Bronchial epithelial cell (primary cell): ENCODE results near the gene CHAD. TPM values are rescaled to one million over a fixed set of nuclear protein-coding genes. Genes with fewer than 3 reads are reported as not detected.
A peak's percentile ranks its signal among the peaks of the same experiment; 100 is the strongest.

Experiments
- DNase-seq: peaks from one replicate; pipeline ENCODE4 v3.0.0-alpha.2; 2010; ENCODE audit warnings: low read depth
- FAIRE-seq: peaks from 2 replicates; lab custom pipeline; 2011; peaks lifted over from hg19 to GRCh38; lab: Jason Lieb, UNC
- H3K27me3 ChIP-seq: 2 replicates; pipeline ENCODE4 v1.5.1; 2011; ENCODE audit warnings: low read length; ENCODE audit not compliant: control insufficient read depth, insufficient read depth
- H3K36me3 ChIP-seq: 2 replicates; pipeline ENCODE4 v1.5.1; 2011; ENCODE audit warnings: low read length; ENCODE audit not compliant: control insufficient read depth, insufficient read depth
- H3K4me3 ChIP-seq: 2 replicates; pipeline ENCODE4 v1.5.1; 2011; ENCODE audit warnings: mild to moderate bottlenecking, low read depth, low read length, control low read depth
- CTCF ChIP-seq: IDR thresholded peaks from 2 replicates; pipeline ENCODE4 v1.5.1; 2011; ENCODE audit warnings: mild to moderate bottlenecking, moderate library complexity, low read length, control low read depth, inconsistent platforms; ENCODE audit not compliant: insufficient read depth, severe bottlenecking
- total RNA-seq: library from RNA; depleted of rRNA; stranded (reverse); fragments of >200 nt; gene quantifications from 2 replicates; pipeline ENCODE4 v1.2.1, GENCODE V29; 2014

The CHAD gene
- total RNA-seq, 1 donor from 2014 or later, result not detected

- H3K27me3 ChIP-seq, result no peaks in the 10 kb centered on the region
- TF ChIP-seq CTCF, result no peak
- H3K4me3 ChIP-seq, result no peak overlapping the region
- peaks cover 8% of the 10 kb centered on the region for H3K36me3 ChIP-seq
- DNase-seq (peak; percentile 81), FAIRE-seq (peak; percentile 28)
Observed at GRCh38 chr17:50458701-50459676, 9.7 kb downstream of the CHAD start.

- TF ChIP-seq CTCF, result no peak
- Histone ChIP-seq H3K4me3 (no peak overlapping the region), H3K36me3 (peaks cover 6% of the 10 kb centered on the region), H3K27me3 (no peaks in the 10 kb centered on the region)
- no peak for FAIRE-seq
- DNase-seq, result peak; percentile 64
Observed at GRCh38 chr17:50458270-50458669, 10.4 kb downstream of the CHAD start.

- TF ChIP-seq CTCF, result no peak
- peaks cover 4% of the 10 kb centered on the region for H3K36me3 ChIP-seq
- DNase-seq (no peak), FAIRE-seq (no peak)
- H3K4me3 ChIP-seq, result no peak overlapping the region
- no peaks in the 10 kb centered on the region for H3K27me3 ChIP-seq
Observed at GRCh38 chr17:50457621-50458020, 11.1 kb downstream of the CHAD start.

DNA sequence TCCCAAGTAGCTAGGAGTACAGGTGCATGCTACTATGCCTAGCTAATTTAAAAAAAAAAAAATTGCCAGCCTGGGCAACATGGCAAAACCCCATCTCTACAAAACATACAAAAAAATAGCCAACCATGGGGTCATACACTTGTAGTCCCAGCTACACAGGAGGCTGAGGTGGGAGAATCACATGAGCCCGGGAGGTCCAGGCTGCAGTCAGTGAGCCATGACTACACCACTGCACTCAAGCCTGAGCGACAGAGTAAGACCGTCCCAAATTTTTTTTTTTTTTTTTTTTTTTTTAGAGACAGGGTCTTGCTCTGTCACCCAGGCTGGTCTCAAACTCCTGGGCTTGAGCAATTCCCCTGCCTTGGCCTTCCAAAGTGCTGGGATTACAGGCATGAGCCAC, 14.8 kb downstream of the CHAD start:
- no peak for TF ChIP-seq CTCF
- H3K27me3 ChIP-seq, result no peaks in the 10 kb centered on the region
- DNase-seq (no peak), FAIRE-seq (no peak)
- H3K4me3 ChIP-seq, result no peak overlapping the region
- H3K36me3 ChIP-seq, result no peaks in the 10 kb centered on the region

DNA sequence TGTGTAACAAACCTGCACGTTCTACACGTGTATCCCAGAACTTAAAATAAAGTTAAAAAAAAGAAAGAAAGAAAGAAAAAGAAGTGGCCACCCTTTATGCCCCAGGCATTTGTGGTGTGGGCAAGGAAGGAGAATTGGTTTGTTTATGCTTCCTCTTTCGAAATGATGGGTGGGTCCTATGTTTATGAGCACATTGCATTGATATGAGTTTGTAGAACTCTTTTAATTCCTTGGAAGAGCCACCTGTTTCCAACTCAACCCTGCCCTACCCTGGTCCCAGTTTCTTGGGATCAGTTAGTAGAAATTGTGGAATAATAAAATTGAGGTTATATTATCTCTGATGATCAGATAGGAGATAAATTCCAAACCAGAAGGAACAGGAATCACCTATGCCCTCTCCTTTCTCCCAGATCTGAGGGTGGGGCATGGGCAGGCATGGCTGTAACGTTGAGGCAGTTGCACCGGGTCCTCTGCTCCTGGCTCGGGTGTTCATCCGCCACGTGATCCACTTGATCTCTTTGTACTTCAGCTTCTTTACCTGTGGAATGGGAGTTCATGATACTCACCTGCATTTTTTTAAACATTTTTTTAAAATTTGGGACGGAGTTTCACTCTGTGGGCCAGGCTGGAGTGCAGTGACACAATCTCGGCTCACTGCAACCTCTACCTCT, 15.9 kb downstream of the CHAD start:
- TF ChIP-seq CTCF, result no peak
- FAIRE-seq (no peak), DNase-seq (peak; percentile 63)
- H3K27me3 ChIP-seq, result no peaks in the 10 kb centered on the region
- H3K4me3 ChIP-seq, result no peak overlapping the region
- no peaks in the 10 kb centered on the region for H3K36me3 ChIP-seq
